Measurements from ENCODE around the gene KLHL25.

The KLHL25 gene

GRCh38 chr15:85757939-85758654 lies 36.6 kb downstream of the KLHL25 start:
- DNase-seq = no peak

GRCh38 chr15:85757073-85757938 lies 37.4 kb downstream of the KLHL25 start:
- DNase-seq = no peak

- no peak for DNase-seq
Measured at GRCh38 chr15:85756411-85757072, 38.2 kb downstream of the KLHL25 start.

- no peak for DNase-seq
Measured at GRCh38 chr15:85755942-85756341, 38.8 kb downstream of the KLHL25 start.

GRCh38 chr15:85755471-85755870 lies 39.3 kb downstream of the KLHL25 start:
- no peak for DNase-seq

- DNase-seq = no peak
Measured at GRCh38 chr15:85754989-85755388, 39.7 kb downstream of the KLHL25 start.

GRCh38 chr15:85753791-85754452 lies 40.8 kb downstream of the KLHL25 start:
- no peak for DNase-seq

- DNase-seq = no peak
Measured at GRCh38 chr15:85753261-85753660, 41.5 kb downstream of the KLHL25 start.

GRCh38 chr15:85752491-85752961 lies 42.2 kb downstream of the KLHL25 start:
- no peak for DNase-seq

GRCh38 chr15:85752124-85752475 lies 42.6 kb downstream of the KLHL25 start:
- no peak for DNase-seq

- no peak for DNase-seq
Measured at GRCh38 chr15:85751291-85752123, 43.2 kb downstream of the KLHL25 start.

GRCh38 chr15:85750319-85751290 lies 44.1 kb downstream of the KLHL25 start:
- DNase-seq = no peak

GRCh38 chr15:85749261-85750151 lies 45.2 kb downstream of the KLHL25 start:
- DNase-seq = no peak

GRCh38 chr15:85748729-85749128 lies 46.0 kb downstream of the KLHL25 start:
- no peak for DNase-seq

GRCh38 chr15:85748176-85748575 lies 46.5 kb downstream of the KLHL25 start:
- DNase-seq = no peak

- DNase-seq = no peak
Measured at GRCh38 chr15:85746641-85747040, 48.1 kb downstream of the KLHL25 start.

GRCh38 chr15:85745525-85746150 lies 49.1 kb downstream of the KLHL25 start:
- no peak for DNase-seq

- no peak for DNase-seq
Measured at GRCh38 chr15:85745023-85745422, 49.7 kb downstream of the KLHL25 start.

- DNase-seq = no peak
Measured at GRCh38 chr15:85744579-85744978, 50.1 kb downstream of the KLHL25 start.

All from RPMI8226 (cell line).